PFSK-1 (cell line): Measurements from ENCODE around the gene CNTNAP2.

Experiments
- FOXP2 ChIP-seq: optimal IDR thresholded peaks from 2 replicates; pipeline ENCODE3; 2011; ENCODE audit warnings: borderline replicate concordance, control low read depth, inconsistent platforms; ENCODE audit not compliant: insufficient read depth; ENCODE audit errors: extremely low read length, extremely low read depth
- POLR2AphosphoS5 ChIP-seq: IDR thresholded peaks from 2 replicates; pipeline ENCODE4 v1.6.1; 2012; ENCODE audit warnings: low read depth, mild to moderate bottlenecking, control low read depth, low read length, moderate library complexity
- SIN3A ChIP-seq: IDR thresholded peaks from 2 replicates; pipeline ENCODE4 v1.6.1; 2012; ENCODE audit warnings: mild to moderate bottlenecking, low read length, moderate library complexity, borderline replicate concordance; ENCODE audit not compliant: insufficient read depth
- TAF1 ChIP-seq: IDR thresholded peaks from 2 replicates; pipeline ENCODE4 v1.6.1; 2012; ENCODE audit warnings: low read length, control low read depth, borderline replicate concordance; ENCODE audit not compliant: insufficient read depth
- TF ChIP-seq, protein P1 (sequence below), 2 experiments: IDR thresholded peaks; 2 replicates each; pipeline versions ENCODE4 v1.6.1 to v1.8.0; 2011 to 2012; ENCODE audit warnings: low read depth in 2 of 2, low read length in 2 of 2, control low read depth in 1 of 2, inconsistent platforms in 1 of 2, mild to moderate bottlenecking in 1 of 2, moderate library complexity in 1 of 2; ENCODE audit not compliant: insufficient read depth in 1 of 2

CNTNAP2 gene

DNA sequence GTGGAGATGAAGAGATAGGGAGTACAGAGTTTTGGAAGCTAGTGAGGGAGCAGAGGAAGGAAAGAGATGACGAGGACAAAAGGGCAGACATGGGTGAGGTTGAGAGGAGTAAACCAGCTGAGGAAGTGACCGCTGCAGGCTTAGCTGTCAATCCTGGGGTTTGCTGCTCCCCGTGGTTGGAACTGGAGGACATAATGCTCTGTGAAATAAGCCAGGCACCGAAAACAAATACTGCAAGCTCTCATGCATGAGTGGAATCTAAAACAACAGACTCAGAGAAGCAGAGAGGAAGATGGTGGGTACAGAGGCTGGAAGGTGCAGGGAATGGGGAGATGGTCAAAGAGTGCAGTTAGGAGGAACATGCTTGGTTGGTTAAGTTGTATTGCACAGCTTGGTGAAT lies 1991.8 kb downstream of the CNTNAP2 start:
- TF ChIP-seq FOXP2 = no peak
- no peak for TF ChIP-seq SIN3A
- no peak for TF ChIP-seq TAF1
- TF ChIP-seq POLR2AphosphoS5 = no peak
- TF ChIP-seq, protein P1, sequence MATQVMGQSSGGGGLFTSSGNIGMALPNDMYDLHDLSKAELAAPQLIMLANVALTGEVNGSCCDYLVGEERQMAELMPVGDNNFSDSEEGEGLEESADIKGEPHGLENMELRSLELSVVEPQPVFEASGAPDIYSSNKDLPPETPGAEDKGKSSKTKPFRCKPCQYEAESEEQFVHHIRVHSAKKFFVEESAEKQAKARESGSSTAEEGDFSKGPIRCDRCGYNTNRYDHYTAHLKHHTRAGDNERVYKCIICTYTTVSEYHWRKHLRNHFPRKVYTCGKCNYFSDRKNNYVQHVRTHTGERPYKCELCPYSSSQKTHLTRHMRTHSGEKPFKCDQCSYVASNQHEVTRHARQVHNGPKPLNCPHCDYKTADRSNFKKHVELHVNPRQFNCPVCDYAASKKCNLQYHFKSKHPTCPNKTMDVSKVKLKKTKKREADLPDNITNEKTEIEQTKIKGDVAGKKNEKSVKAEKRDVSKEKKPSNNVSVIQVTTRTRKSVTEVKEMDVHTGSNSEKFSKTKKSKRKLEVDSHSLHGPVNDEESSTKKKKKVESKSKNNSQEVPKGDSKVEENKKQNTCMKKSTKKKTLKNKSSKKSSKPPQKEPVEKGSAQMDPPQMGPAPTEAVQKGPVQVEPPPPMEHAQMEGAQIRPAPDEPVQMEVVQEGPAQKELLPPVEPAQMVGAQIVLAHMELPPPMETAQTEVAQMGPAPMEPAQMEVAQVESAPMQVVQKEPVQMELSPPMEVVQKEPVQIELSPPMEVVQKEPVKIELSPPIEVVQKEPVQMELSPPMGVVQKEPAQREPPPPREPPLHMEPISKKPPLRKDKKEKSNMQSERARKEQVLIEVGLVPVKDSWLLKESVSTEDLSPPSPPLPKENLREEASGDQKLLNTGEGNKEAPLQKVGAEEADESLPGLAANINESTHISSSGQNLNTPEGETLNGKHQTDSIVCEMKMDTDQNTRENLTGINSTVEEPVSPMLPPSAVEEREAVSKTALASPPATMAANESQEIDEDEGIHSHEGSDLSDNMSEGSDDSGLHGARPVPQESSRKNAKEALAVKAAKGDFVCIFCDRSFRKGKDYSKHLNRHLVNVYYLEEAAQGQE (IDR thresholded peaks at IDR 0.05; ENCODE audit: insufficient read depth in 1 of 2, low read depth in 2 of 2, low read length in 2 of 2) = no peak

DNA sequence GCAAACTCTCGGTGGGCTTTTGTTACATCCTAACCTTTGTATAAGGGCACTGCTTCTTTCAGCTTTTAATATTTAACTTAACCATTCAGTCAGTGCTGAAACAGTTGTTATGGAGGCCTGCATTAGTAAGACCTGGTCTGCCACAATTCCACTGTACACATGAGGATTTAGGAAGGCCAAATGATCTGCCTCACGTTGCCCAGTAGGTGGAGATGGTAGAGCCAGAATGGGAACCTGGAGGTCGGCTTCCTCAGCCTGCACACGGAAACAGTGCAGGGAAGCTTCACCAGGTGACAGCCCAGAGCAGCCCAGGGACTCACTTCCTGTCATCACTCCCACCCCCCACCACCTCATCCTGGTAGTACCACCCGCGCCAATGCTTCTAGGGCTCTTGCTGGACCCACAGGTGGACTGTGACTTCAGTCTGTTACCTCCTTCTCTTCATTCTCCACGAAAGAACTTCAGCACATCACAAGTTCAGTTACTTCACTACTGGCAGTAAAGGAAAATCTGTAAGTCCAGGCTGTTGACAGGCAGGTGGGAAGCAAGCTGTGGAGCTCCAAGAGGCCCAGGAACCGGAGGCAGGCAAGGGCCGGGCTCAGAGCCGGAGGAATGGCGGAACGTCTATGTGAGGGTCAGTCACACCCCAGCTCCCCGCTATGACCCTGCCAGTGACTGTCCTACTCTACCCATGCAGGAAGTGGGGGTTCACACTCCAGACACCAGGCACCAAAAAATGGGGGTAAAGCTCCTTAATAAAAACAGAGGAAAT lies 1993.7 kb downstream of the CNTNAP2 start:
- no peak for TF ChIP-seq TAF1
- no peak for TF ChIP-seq POLR2AphosphoS5
- TF ChIP-seq, protein P1 (IDR thresholded peaks at IDR 0.05; ENCODE audit: insufficient read depth in 1 of 2, low read depth in 2 of 2, low read length in 2 of 2) = no peak
- no peak for TF ChIP-seq FOXP2
- TF ChIP-seq SIN3A = no peak

DNA sequence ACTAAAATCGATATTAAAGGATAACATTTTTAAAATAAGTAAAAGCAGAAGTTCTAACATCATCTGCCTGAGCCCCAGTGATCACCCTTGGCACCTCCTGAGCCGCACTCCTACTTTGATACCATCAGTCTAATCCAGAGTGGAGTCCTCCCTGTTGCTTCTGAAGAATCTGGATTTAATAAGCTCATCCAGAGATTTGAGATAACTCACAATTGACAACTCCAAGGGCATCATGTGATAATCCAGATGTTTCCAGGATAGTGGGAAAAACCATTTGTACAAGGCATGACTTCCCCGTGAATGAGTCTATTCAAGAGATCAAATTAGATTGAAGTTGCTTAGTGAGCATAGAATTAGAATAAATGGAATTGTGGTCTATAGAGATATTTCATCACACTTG lies 1998.2 kb downstream of the CNTNAP2 start:
- TF ChIP-seq, protein P1 (IDR thresholded peaks at IDR 0.05; ENCODE audit: insufficient read depth in 1 of 2, low read depth in 2 of 2, low read length in 2 of 2) = no peak
- TF ChIP-seq POLR2AphosphoS5 (no peak), TAF1 (no peak), SIN3A (no peak), FOXP2 (no peak)

DNA sequence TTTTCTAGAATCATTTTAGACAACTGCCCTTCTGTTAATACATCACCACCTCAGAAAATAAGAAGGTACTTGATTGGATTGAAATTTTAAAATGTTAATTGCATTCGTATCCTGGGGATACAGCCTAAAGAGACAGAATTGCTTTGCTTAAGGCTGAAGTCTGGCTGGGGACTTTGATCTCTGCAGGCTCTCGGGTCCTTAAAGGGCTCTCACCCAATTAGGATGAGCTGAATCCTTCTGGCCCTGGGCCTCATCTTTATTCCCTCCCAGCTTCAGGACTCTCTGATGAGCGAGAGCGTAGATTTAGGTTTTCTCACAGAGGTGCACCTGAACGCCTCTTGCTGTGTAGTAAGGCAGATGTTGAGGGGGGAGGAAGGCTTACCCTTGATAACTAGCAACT lies 1998.7 kb downstream of the CNTNAP2 start:
- TF ChIP-seq, protein P1 (IDR thresholded peaks at IDR 0.05; ENCODE audit: insufficient read depth in 1 of 2, low read depth in 2 of 2, low read length in 2 of 2) = no peak
- TF ChIP-seq FOXP2 = no peak

DNA sequence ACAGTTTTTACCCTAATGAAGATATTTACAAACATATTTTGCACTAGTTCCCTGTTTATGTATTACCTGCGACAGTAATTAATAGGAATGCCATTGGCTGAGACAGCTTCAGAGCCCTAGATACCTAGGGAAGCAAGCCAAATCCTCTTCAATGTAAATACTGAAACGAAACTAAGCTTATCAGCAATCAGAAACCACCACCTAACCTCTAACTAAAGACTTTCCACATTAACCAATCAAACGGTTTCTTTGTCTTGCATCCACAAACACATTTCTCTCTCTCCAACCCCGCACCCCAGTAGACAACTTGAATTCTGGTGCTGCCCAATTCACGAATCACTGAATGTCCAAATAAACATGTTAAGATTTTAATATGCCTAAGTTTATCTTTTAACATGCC lies 1999.6 kb downstream of the CNTNAP2 start:
- no peak for TF ChIP-seq TAF1
- TF ChIP-seq FOXP2 = no peak
- TF ChIP-seq, protein P1 (IDR thresholded peaks at IDR 0.05; ENCODE audit: insufficient read depth in 1 of 2, low read depth in 2 of 2, low read length in 2 of 2) = no peak
- no peak for TF ChIP-seq SIN3A
- no peak for TF ChIP-seq POLR2AphosphoS5
